Uterus (tissue), 2 donors: ENCODE results near the gene SNRNP70.
"Not testable (repeated sequence)": the region's sequence is repeated elsewhere in the genome, so short reads cannot be mapped to it uniquely, and the experiment has no call there.

ENCODE experiments used
- POLR2A ChIP-seq, 2 donors: fragments of 450-650 bp; IDR thresholded peaks; one replicate each; pipeline ENCODE4 v1.6.1; 2016; ENCODE audit warnings: antibody characterized with exemption in 2 of 2, mild to moderate bottlenecking in 1 of 2, moderate library complexity in 1 of 2
- TF ChIP-seq, protein P1 (sequence below), 4 experiments: fragments of 200-600 bp in 2 of 4; fragments of 450-650 bp in 2 of 4; sonication (generic) in 2 of 4; IDR thresholded peaks; one replicate each; pipeline ENCODE4 v1.5.1; 2016 to 2019; ENCODE audit warnings: antibody characterized with exemption in 4 of 4, mild to moderate bottlenecking in 2 of 4, moderate library complexity in 1 of 4

DNA sequence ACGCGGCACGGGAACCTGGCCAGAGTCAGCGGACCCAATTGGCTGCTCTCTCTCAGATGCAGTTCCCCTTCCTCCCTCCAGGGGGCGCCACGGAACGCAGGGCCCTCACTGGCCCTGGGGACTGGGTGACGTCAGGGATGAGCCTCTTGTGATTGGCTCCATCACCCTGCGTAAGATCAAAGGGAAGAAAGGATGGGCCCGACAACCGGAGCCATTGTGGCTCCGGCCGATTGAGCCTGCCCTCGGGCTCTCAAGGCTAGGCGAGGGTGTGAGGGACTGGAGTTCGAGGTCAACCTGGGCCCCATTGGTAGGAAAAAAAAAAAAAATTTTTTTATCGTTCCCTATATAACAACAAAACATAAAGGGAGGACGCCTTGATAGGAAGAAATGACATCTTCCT is 48.4 kb upstream of the SNRNP70 start, which contains the start of gene CGB1:
- not testable (repeated sequence) for TF ChIP-seq POLR2A (IDR thresholded peaks at IDR 0.05)
- TF ChIP-seq, protein P1, sequence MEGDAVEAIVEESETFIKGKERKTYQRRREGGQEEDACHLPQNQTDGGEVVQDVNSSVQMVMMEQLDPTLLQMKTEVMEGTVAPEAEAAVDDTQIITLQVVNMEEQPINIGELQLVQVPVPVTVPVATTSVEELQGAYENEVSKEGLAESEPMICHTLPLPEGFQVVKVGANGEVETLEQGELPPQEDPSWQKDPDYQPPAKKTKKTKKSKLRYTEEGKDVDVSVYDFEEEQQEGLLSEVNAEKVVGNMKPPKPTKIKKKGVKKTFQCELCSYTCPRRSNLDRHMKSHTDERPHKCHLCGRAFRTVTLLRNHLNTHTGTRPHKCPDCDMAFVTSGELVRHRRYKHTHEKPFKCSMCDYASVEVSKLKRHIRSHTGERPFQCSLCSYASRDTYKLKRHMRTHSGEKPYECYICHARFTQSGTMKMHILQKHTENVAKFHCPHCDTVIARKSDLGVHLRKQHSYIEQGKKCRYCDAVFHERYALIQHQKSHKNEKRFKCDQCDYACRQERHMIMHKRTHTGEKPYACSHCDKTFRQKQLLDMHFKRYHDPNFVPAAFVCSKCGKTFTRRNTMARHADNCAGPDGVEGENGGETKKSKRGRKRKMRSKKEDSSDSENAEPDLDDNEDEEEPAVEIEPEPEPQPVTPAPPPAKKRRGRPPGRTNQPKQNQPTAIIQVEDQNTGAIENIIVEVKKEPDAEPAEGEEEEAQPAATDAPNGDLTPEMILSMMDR (IDR thresholded peaks at IDR 0.05): not testable (repeated sequence)
